Stimulated activated CD8-positive, alpha-beta memory T cell treated with anti-CD3 and anti-CD28 coated beads, Interleukin-4, amount 100 ng/mL, for 48 hours (primary cell): ENCODE measurements around the gene TTC9.

Experiments
- DNase-seq: peaks from one replicate; pipeline ENCODE4 v3.0.0-alpha.2; 2020

TTC9 gene

DNA sequence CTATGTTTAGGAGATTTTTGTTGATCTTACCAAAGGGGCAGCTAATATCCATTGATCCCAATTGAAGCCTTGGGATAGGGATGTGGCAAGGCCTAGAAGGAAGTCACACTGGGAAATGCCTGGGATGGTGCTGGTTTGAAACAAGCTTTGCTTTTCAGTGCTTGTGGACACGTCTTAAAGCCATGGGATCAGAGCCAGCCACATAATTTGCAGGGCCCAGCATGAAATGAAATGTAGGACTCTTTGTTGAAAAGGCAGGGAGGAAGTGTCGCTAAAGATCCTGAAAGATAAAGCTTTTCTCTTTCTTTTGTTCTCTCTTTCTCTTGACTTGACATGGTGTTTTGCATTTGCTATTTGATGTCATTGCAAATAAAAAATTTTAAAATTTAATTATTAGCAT is 5.0 kb downstream of the TTC9 start:
- no peak for DNase-seq

DNA sequence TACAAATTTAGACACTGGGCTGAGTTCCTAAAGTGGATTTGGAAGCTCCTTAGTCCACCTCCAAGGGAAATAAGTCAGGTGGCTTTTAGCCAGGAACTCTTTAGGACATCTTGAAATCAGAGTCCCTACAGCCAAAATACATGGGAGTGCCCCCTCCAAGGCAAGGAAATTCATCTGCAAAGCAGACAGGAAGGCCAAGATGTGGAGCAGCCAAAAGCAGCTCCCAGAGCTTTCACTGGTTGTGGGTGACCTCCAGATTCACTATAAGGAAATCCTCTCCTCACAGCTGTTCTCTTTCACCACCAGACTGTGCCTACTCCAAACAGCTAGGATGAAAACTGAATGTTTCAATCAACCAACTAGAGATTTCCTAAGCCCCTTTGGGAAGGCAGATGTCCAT is 6.6 kb downstream of the TTC9 start:
- no peak for DNase-seq

- DNase-seq = no peak
These were observed 8.1 kb downstream of the TTC9 start for GRCh38 chr14:70649803-70650202.

- DNase-seq = no peak
These were observed 9.8 kb downstream of the TTC9 start for GRCh38 chr14:70651522-70651921.

DNA sequence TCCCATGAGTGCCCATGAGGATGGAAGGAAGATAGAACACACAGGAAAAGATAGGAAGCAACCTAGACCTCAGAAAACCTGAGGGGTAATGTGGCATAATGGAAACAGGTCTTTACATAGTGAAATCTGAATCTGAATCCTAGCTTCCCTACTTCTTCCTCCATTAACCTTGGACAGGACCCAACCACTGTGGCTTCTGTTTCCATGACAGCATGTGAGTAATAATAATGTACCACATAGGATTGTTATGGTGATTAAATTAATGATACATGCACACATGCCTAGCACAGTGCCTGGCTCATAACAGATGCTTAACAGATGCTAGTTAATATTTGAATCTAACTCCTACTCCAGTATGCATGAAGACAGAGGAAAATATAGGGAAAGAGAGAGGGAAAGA is 11.2 kb downstream of the TTC9 start:
- DNase-seq = no peak

GRCh38 chr14:70653662-70654061 is 11.9 kb downstream of the TTC9 start:
- DNase-seq = no peak

- DNase-seq = no peak
These were observed 12.9 kb downstream of the TTC9 start for GRCh38 chr14:70654632-70655031.

DNA sequence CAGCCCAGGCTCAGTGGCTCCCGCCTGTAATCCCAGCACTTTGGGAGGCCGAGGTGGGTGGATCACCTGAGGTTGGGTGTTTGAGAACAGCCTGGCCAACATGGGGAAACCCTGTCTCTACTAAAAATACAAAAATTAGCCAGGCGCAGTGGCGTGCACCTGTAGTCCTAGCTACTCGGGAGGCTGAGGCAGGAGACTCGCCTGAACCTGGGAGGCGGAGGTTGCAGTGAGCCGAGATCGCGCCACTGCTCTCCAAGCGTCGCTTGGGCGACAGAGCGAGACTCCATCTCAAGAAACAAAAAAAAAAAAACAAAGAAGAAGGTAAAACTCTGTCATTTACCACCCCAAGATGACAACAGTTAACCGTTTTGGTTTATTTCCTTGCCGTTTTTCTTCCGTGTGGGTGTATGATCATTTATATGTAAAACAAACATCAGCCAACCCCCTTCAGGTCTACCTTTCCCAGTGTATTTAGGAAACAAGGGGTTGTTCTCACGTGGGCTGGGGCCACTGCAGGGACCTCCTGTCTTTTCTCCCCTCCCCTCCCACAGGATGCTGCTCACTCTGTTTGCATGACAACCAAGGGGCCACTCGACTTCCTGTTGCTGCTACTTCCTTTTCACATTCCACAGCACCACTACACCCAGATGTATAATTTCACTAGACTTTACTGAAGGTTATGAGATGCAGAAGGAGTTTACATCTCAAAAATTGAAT is 13.6 kb downstream of the TTC9 start:
- DNase-seq = peak; percentile 76

DNA sequence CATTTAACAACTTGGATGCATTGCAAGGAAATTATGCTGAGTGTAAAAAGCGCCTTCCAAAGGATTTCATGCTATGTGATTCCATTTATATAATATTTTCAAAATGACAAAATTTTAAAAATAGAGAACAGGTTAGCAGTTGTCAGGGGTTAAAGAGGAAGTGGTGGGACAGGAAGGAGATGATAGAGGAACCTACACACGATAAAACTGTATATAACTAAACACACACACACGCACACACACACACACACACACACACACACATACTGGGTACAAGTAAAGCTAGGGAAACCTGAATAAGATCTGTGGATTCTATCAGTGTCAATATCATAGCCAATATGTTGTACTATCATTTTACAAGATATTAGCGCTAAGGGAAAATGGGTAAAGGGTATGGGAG is 17.2 kb downstream of the TTC9 start:
- DNase-seq = no peak

- peak; percentile 56 for DNase-seq
These were observed 19.5 kb downstream of the TTC9 start for GRCh38 chr14:70660967-70661893.

DNA sequence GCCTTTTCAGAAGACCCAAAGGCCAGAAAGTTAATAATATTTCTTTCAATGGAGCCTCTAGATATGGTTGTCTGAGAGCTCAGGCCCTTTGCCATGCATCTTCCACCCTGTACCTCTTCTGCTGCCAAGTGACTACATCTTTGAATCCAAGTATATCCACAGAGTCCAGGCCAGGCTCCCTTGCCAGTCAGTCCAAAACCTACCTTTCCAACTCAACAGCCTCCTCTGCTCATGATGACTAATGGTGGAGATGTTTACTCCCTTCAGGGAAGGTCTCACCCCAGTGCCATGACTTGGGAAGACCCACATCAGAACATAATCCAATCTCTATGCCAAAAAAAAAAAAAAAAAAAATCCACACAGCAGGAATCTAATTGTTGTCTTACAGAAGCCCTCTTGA is 20.4 kb downstream of the TTC9 start:
- no peak for DNase-seq

DNA sequence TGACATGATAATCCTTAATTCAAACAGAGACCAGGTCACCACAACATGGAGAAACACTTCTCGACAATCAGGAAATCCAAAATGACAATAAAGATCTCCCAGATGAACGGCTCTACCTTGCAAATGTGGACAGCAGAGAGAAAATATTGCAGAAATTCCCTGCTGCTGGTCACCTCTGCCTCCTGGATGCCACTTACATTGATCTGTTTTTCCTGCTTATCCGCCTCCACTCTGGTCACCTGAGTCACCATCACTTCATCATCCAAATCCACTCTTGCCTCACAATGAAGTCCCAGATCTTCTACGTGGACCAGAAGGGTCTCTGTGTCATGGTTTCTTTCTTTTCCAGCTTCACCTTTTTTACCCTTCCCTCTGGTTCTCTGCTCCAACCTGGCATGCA is 21.1 kb downstream of the TTC9 start:
- no peak for DNase-seq

GRCh38 chr14:70663707-70664179 is 22.0 kb downstream of the TTC9 start:
- DNase-seq = no peak

DNA sequence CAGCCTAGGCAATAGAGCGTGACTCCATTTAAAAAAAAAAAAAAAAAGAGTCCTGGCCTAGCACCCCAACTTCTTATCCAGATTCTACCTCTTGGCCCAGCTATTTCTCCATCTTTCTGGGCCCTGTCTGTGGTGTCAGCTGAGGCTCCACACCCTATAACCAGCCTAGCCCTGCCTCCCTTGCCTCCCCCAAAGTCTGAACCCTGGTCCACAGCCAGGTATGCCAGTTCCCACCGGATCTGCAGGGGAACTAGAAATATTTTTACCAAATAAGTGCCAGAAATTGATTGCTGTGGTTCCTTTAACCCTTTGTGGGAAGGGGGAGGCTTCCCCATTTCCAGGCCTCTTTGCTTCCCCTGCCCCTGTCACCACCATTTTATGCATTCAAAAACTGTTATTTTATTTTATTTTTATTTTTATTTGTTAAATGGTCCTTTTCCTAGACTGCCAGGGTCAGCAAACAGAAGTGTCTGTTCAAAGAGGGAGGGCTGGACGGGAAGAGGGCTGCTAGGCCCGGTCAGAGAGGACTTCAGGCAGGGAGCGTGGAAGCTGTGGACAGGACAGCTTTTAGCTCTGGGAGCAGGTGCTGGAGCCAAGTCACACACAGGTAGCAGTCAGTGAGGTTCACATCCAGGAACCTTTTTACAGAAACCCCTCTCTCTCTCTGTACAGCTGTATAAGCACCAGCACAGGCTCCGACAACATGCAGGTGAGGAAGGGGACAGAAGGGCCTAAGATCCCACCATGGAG is 23.2 kb downstream of the TTC9 start:
- DNase-seq = no peak

- DNase-seq = no peak
These were observed 24.0 kb downstream of the TTC9 start for GRCh38 chr14:70665448-70666360.

GRCh38 chr14:70666361-70666686 is 24.6 kb downstream of the TTC9 start:
- no peak for DNase-seq

DNA sequence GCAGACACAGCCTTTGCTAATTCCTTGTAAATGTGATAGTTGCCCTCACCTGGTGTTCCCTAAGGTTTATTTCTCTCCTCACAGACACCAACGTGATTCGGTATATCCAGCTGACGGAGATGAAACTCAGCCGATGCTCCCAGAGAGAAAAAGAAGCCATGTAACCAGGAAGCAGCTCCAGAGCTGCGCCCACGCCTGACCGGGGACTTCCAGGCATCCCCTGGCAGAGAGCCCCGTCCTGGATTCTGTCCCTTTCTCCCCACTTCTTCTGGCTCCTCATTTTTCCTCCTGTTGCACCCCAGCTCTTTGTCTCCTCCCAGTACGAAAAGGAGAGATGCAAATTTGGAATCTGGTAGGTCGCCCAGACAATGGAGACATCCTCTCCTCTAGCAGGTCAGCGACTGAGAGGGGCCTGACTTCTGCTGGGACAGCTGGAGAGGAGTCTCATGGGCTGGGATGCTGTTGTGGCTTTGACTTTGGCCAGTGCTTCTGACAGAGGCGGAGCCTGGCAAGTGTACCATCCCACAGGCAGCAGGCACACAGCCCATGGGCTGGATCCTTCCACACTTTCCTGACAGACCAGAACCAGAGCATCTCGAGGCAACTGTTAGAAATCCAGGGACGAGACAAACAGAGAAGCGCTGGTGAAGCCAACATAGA is 29.4 kb downstream of the TTC9 start:
- DNase-seq = no peak

GRCh38 chr14:70671652-70672644 is 30.2 kb downstream of the TTC9 start:
- DNase-seq = no peak

DNA sequence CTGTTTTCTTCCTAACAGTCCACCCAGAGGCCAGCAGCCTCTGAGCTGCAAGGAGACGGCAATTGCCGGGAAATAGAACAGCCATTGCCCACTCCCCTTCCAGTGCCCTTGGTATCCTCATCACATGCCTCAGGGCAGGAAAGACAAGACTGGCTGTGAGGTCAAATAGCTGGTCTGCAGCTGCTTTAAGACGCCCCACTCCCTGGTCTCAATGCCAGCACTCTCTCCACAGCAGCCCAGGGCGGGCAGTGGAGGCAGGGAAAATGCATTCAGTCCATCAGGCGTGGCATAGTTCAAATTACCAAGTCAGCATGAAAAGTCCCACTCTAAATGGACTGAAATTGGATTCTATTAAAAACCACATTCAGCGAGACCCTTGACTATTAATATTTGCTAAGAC is 35.6 kb downstream of the TTC9 start:
- DNase-seq = no peak

DNA sequence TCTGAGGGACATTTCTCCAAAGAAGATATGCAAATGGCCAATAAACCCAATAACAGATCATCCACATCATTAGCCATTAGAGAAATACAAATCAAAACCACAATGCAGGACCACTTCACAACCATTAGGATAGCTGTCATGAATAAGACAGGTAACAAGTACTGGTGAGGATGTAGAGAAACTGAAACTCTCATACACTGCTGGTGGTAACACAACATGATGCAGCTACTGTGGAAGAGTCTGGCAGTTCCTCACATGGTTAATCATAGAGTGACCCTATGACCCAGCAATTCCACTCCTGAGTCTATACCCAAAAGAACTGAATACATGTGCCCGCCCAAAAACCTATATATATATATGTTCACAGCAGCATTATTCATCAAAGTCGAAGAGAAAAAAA is 39.0 kb downstream of the TTC9 start:
- no peak for DNase-seq

DNA sequence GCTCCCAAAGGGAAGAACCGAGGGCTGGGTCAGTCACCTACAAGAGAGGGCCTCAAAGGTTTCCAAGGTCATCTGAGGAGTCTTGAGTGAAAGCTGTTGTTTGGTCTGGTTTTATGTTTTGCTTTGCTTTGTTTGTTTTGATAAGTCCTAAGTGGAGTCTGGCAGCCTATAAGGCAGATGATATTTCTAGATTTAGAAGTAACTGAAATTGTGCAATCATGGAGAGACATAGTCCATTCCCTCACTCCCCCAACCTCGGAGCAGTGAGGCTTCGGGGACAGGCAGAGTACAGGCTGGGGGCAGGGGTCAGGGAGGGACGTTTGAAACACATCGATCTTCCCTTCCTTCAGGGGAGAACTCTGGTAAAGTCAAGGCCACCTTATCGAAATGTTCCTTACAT is 42.3 kb downstream of the TTC9 start:
- DNase-seq = no peak
